GM19395 (cell line): ENCODE data around the gene CBL.
"Not testable (repeated sequence)": the region's sequence is repeated elsewhere in the genome, so short reads cannot be mapped to it uniquely, and the experiment has no call there.

Experiments
- ATAC-seq: cut with Tn5 transposase; IDR thresholded peaks from one replicate; pipeline ENCODE4 v1.9.1; 2021; ENCODE audit warnings: mild to moderate bottlenecking, moderate library complexity; ENCODE audit not compliant: unreplicated experiment

CBL gene

DNA sequence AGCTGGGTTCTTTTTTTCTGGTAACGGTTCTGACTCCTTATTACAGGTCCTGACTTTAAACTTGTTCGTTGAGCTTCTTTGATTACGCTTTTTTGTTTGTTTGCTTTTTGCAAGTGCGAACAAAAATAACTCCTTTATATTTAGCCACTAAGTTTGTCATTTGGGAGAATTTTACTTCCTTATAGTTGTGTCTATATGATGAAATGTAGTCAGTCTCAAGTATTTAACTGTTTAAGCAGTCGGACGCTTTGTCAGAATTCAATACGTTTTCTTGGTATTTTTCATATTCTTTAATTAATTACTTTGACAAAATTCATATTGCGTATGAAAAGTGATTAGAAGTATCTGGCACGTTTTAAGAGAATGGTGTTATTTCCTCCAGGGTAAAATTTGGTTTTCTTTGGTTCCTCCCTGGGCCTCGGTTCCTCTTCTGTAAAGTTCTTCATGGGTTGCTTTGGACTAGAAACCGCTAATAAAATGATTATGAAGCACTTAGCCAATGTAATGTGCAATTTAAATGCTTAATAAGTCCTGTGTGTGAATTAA is 1.3 kb downstream of the CBL start:
- ATAC-seq, result no peak

DNA sequence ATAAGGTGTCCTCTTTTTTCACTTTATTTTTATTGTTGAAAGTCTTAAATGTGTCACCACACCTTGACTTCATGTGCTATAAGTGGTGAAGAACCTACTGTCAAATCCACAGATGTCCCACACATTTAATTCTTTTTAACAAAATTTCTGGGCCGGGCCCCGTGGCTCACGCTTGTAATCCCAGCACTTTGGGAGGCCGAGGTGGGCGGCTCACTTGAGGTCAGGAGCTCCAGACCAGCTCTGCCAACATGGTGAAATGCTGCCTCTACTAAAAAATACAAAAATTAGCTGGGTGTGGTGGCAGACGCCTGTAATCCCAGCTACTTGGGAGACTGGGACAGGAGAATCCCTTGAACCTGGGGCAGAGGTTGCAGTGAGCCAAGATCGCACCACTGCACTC is 3.0 kb downstream of the CBL start:
- ATAC-seq, result no peak

DNA sequence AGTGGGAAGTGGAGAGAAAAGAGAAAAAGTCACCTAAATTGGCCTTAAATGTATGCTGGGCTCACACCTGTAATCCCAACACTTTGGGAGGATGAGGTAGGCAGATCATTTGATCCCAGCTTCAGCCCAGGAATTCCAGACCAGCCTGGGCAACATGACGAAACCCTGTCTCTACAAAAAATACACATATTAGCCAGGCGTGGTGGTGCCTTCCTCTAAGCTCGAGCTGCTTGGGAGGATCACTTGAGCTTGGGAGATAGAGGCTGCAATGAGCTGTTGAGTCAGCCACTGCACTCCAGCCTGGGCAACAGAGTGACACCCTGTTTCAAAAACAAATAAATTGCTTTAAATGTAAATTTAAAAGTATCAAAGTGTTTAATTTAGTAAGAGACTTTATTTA is 3.9 kb downstream of the CBL start:
- no peak for ATAC-seq

DNA sequence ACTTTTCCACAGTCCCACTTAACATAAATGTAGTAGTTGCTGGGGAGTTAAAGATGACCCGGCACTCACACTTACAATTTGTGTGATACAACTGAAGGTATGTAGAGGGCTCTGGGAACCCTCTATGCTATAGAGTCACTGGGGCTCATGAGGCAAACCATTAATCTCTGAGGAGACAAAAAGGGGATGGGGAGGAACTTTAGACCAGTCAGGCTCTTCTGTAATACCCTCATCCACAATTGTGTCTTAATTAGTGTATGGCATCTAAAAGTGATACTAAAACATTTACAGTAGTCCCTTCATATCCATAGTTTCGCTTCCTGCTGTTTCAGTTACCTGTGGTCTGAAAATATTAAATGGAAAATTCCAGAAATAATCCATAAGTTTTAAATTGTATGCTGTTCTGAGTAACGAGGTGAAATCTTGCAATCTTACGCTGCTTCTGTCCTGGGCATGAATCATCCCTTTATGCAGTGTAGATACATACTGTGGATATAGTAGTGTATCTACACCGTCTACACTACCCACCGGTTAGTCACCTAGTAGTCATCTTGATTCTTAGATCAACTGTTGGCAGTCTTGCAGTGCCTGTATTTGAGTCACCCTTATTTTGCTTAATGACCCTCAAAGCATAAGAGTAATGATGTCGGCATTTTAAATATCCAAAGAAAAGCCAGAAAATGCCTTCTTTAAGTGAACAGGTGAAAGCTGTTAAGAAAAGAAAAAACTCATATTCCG is 12.2 kb downstream of the CBL start:
- ATAC-seq, result no peak

DNA sequence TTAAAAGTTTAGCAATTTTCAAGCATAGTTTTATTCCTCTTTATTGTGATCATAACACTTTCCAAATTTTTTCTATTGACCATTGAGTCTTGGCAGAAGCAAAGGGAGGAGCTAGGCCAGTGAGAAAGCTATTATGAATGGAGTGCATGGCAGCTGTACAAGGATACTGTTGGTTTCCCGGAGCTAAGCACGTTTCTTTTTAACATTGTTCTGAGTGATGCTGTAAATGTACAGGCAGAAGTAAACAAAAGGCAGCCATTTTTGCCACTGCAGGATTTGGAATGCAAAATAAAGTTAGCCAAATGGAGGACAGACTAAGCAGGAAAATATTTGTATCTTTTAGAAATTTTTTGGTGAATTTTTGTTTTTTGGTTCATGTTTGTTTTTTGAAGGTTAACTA is 16.2 kb downstream of the CBL start:
- ATAC-seq, result no peak

DNA sequence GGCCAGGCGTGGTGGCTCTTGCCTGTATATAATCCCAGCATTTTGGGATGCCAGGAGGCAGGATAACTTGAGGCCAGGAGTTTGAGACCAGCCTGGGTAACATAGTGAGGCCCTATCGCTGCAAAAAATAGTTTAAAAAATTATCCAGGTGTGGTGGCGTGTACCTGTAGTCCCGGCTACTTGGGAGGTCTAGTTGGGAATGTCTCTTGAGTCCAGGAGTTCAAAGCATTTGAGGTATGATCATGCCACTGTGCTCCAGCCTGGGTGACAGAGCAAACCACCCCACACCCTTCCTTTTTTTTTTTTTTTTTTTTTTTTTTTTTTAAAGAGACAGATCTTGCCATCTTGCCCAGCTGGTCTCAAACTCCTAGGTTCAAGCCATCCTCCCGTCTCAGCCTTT is 16.8 kb downstream of the CBL start:
- no peak for ATAC-seq

DNA sequence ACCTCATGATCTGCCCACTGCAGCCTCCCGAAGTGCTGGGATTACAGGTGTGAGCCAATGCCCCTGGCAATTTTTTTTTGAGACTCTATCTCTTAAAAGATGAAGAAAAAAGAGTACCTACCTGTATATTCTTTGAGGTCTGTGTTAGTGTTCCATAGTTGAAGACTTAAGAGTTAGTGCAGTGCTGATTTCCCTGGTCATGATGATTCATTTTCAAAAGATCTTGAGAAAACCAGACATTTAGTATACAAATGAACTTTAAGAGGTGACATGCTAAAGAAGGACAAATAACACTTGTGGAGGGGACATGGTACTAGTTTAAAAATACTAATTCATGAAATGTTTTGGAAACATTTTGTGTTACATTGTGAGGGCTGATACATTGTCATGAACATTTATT is 17.7 kb downstream of the CBL start:
- ATAC-seq, result no peak

DNA sequence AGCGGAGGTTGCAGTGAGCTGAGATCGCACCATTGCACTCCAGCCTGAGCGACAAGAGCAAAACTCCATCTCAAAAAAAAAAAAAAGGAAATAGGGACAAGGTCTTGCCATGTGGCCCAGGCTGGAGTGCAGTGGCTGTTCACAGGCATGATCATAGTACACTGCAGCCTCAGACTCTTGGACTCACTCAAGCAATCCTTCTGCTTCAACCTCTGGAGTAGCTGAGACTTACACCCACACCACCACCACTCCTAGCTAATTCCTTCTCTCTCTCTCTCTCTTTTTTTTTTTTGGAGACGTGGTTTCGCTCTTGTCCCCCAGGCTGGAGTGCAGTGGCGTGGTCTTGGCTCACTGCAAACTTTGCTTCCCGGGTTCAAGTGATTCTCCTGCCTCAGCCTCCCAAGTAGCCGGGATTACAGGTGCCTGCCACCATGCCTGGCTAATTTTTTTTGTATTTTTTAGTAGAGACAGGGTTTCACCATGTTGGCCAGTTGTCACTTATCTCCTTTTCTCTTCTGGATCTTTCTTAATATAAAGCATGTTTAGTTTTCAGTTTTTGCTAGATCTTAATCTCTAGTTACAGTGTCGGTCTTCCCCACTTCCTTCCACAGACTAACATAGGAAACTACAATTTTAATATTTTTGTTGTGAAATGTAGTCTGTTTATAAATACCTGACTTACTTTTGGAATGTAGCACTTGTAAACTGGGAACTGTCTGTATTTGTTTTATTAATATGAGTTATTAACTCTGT is 22.6 kb downstream of the CBL start:
- not testable (repeated sequence) for ATAC-seq

DNA sequence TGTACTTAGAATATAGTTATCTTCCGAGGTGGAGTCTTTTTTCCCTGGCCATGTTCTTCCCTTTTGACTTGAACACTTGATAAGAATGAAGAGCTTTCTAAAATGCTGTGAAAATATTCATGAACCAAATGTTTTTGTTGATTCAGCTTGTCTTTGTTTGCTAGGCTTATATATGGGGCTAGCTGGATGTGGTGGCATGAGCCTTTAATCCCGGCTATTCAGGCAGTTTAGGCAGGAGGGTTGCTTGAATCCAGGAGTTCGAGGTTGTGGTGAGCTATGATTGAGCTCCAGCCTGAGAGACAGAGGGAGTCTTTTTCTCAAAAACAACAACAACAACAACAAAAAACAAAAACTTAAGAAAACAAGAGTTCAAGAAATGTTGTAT is 23.1 kb downstream of the CBL start:
- no peak for ATAC-seq

DNA sequence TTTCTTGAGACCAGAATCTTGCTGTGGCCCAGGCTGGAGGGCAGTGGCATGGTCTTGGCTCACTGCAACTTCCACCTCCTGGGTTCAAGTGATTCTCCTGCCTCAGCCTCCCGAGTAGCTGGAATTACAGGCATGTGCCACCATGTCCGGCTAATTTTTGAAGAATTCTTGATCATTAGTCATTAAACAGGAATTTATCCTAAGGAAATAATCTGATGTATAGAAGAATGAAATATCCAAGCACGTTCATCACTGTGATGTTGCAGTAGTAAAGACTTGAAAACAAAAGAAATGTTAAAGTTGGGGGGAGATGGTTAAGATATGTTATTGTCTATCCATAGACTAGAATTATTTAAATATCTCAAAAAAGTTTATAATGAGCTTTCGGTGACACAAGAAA is 23.6 kb downstream of the CBL start:
- no peak for ATAC-seq

DNA sequence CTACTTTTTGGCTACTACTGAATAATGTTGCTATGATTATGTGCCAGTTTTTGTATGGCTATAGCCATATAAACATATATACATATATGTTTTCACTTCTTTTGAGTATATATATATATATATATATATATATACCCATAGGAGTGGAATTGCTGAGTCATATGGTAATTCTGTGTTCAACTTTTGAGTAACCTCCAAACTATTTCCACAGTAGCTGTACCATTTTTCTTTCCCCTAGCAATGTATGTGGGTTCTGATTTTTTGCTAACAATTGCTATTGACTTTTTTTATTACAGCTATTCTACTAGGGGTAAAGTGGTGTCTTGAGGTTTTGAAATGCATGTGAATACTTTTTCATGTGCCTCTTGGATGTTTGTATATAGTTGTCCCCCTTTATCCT is 30.4 kb downstream of the CBL start:
- no peak for ATAC-seq

DNA sequence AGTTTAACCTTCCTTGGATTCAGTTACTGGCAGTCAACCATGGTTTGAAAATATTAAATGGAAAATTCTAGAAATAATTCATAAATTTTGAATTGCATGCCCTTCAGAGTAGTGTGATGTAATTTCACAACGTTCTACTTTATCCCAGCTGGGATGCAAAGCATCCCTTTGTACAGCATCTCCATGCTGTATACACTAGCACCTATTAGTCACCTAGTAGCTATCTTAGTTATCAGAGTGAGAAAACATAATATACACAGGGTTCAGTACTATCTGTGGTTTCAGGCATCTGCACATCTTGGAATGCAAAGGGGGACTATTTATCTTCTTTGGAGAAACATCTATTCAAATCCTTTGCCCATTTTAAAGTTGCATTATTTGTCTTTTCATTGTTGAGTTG is 30.8 kb downstream of the CBL start:
- no peak for ATAC-seq

DNA sequence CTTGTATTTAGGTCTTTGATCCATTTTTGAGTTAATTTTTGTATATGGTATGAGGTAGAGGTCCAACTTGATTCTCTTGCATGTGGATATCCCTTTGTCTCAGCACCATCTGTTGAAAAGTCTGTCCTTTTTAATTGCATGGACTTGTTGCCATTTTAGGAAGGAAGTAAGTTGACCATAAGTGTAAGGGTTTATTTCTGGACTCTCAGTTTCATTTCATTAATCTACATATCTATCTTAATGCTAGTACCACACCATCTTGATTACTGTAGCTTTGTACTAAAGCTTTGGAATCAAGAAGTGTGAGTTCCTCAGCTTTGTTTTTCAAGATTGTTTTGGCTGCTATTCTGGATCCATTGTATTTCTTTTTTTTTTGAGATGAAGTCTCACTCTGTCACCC is 31.4 kb downstream of the CBL start:
- ATAC-seq, result no peak

DNA sequence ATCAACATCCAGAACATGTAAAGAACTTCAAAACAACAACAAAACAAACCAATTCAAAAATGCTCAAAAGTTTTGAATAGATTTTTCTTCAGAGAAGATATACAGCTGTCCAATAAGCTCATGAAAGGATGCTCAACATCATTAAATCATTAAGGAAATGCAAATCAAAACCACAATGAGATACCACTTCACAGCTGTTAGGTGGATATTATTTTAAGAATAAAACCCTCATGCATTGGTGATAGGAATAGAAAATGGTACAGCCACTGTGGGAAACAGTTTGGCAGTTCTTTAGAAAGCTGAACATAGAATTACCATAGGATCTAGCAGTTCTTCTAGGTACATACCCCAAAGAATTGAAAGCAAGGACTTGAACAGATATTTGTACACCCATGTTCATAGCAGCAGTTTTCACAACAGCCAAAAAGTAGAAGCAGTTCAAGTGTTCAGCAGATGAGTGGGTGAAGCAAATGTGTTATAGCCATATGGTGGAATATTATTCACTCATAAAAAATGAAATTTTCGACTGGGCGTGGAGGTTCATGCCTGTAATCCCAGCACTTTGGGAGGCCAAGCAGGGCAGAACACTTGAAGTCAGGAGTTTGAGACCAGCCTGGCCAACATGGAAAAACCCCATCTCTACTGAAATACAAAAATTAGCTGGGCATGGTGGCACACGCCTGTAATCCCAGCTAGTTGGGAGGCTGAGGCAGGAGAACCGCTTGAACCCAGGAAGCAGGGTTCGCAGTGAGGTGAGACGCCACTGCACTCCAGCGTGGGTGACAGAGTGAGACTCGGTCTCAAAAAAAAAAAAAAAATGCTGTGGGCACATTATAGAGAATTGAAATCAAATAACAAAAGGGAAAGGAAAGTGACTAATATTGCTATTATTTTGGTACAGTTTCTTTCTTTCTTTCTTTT is 42.9 kb downstream of the CBL start:
- ATAC-seq, result no peak

DNA sequence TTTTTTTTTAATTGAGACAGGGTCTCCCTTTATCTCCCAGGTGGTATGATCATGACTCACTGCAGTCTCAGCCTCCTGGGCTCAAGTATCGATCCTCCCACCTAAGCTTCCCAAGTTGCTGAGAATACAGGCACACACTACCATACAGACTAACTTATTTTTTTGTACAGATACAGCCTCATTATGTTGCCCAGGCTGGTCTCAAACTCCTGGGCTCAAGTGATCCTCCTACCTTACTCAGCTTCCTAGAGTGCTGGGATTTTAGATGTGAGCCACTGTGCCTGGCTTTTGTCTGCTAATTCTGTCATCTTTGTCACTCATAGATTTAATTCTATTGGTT is 43.5 kb downstream of the CBL start:
- no peak for ATAC-seq

DNA sequence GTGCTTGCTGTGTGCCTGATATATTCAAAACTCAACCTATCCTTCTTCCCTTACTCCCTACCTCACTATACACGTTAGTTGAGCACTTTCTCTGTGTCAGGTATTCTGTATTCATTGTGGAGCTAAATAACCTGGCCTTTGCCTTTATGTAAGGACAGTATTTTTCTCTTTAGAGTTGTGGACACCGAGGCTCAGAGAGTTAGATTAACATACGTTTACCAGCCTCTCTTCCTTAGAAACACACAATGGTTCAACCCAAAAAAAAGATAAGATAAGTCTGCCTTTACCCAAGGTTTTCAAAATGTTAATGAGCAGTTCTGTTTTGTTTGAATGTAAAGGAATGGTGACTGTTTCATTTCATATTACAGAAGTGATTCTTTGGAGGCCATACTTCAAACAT is 45.0 kb downstream of the CBL start:
- no peak for ATAC-seq

DNA sequence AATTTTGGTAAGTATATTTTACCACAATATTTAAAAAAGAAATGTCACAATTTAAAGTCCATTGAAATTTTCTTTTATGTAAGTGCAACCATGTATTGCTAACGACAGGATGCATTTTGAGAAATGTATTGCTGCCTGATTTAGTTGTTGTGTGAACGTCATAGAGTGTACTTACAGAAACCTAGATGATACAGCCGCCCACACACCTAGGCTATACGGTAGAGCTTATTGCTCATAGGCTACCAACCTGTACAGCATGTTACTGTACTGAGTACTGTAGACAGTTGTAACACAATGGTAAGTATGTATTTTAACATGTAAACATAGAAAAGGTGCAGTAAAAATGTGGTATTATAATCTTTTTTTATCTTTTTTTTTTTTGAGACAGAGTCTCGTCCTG is 48.1 kb downstream of the CBL start:
- ATAC-seq, result no peak

DNA sequence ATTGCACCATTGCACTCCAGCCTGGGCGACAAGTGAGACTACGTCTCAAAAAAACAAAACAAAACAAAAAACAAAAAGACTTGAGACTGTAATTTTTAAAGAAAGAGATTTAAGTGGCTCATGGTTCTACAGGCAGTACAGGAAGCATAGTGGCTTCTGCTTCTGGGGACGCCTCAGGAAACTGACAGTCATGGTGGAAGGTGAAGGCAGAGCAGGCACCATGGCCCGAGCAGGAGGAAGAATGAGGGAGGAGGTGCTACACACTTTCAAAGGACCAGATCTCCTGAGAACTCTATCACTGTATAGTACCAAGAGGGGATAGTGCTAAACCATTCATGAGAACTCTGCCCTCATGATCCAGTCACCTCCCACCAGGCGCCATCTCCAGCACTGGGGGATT is 52.0 kb downstream of the CBL start:
- ATAC-seq, result no peak

DNA sequence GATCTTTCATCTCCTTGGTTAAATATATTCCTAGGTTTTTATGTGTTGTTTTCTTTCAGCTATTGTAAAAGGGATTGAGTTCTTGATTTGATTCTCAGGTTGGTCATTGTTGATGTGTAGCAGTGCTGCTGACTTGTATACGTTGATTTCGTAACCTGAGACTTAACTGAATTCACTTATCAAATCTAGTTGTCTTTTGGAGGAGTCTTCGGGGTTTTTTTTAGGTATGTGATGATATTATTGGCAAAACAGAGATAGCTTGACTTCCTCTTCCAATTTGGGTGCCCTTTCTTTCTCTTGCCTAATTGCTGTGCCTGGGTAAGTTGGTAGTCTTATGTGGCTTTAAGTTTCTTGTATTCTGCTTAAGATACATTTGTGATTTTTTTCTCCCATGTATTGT is 52.8 kb downstream of the CBL start:
- no peak for ATAC-seq

DNA sequence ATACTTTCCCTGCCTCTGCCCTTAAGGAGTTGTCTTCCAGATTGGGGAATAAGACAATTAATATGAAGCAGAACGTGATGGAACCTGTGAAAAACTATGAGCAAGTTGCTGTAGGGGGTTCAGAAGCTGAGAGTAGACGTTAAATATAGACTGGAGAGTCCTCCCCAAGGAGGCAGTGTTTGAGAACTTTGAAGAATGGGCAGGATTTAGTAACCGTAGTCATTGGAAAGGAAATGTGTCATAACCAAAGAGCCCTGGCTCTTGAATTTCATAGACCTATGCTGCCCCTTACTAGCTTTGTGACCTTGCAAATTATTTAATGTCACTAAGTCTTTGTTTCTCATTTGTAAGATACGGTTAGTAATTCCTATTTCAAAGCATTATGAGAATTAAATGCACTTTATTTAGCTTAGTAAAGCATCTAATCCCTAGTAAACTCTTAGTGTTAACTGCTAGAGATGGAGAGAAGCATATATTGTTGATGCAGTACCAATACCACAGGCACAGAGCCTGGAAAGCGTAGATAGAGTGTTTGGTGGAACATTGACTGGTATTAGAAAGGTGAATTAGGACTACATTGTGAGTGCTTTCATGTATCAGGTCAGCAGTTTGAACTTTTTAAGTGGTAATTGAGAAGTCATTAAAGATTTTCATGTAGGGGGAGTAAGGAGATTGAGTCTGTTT is 56.7 kb downstream of the CBL start:
- ATAC-seq, result peak; percentile 39

DNA sequence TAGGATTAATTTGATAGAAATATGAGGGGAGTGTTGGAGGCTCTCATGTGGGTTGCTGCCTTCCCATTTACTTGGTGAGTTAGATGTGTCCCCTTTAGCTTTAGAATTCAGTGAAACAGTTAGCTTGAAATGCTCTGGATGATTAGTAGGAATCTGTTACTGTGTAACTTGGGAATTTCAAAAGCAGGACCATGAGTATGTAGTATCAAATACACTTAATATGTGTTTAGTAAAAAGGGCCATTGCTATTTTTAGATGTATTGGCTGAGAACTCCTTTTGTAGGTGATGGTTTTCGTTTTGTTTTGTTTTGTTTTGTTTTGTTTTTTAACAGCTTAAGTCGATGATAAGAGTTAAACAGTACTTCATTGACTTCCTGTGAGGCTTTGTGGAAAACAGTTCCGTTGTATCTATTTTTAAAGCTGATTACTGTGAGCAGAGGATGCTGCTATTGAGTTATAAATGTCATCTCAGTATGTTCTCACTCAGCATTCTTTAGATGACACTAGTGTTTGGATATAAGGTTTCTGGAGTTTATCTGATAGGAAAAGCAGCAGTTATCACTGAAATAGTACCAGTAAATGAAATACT is 57.3 kb downstream of the CBL start:
- no peak for ATAC-seq
